Measurements from ENCODE around the gene BNIP3. TPM values are rescaled to one million over a fixed set of nuclear protein-coding genes. Genes with fewer than 3 reads are reported as not detected.

Gene BNIP3
- total and polyA plus RNA-seq, 4 donors, result 36.8 to 151 (median 114) TPM

GRCh38 chr10:132016514-132016913 lies 34.8 kb upstream of the BNIP3 start:
- no peak for DNase-seq (ENCODE audit: low spot score)
- H3K4me3 ChIP-seq (ENCODE audit: low read depth in 1 of 3, low read length in 3 of 3), result no peak overlapping the region
- no peak overlapping the region for H3K27ac ChIP-seq (ENCODE audit: low read depth in 1 of 2, low read length in 2 of 2)
- 84% methylated on average over 6 of the region's 6 CpGs for WGBS
- H3K9ac ChIP-seq (ENCODE audit: low read depth in 1 of 2, low read length in 2 of 2), result no peak overlapping the region
- H3K4me1 ChIP-seq (ENCODE audit: control insufficient read depth in 4 of 4, insufficient read depth in 4 of 4, low read length in 3 of 4), result no peaks in the 10 kb centered on the region
- H3K36me3 ChIP-seq (ENCODE audit: control insufficient read depth in 4 of 4, insufficient read depth in 3 of 4, low read depth in 1 of 4, low read length in 3 of 4), result no peaks in the 10 kb centered on the region
- TF ChIP-seq REST (IDR thresholded peaks at IDR 0.05), result no peak
- no peak for TF ChIP-seq ATF3 (IDR thresholded peaks at IDR 0.05)
- TF ChIP-seq CTCF (IDR thresholded peaks at IDR 0.05; ENCODE audit: low read depth, low read length, missing input control), result no peak
- TF ChIP-seq ZBTB33 (IDR thresholded peaks at IDR 0.05), result no peak
- TF ChIP-seq MAX (IDR thresholded peaks at IDR 0.05), result no peak
- no peak for TF ChIP-seq SP1 (IDR thresholded peaks at IDR 0.05)
- TF ChIP-seq YY1 (IDR thresholded peaks at IDR 0.05), result no peak
- no peaks in the 10 kb centered on the region for H3K9me3 ChIP-seq (ENCODE audit: control insufficient read depth in 4 of 4, low read length in 3 of 4)
- H3K27me3 ChIP-seq (ENCODE audit: control insufficient read depth in 4 of 4, insufficient read depth in 4 of 4, low read length in 3 of 4), result no peaks in the 10 kb centered on the region

GRCh38 chr10:132011445-132011844 lies 29.7 kb upstream of the BNIP3 start:
- TF ChIP-seq RXRA (IDR thresholded peaks at IDR 0.05) (no peak), FOXA2 (IDR thresholded peaks at IDR 0.05) (no peak), ZBTB33 (IDR thresholded peaks at IDR 0.05) (no peak), JUND (IDR thresholded peaks at IDR 0.05) (no peak), SP1 (IDR thresholded peaks at IDR 0.05) (no peak), HNF4G (IDR thresholded peaks at IDR 0.05) (no peak), FOXA1 (IDR thresholded peaks at IDR 0.05) (no peak), MAX (IDR thresholded peaks at IDR 0.05) (no peak), RAD21 (IDR thresholded peaks at IDR 0.05) (no peak), CTCF (IDR thresholded peaks at IDR 0.05; ENCODE audit: low read depth, low read length, missing input control) (no peak), EGR1 (IDR thresholded peaks at IDR 0.05; ENCODE audit: low read depth in 2 of 2) (no peak), NR2F2 (IDR thresholded peaks at IDR 0.05) (no peak), GABPA (IDR thresholded peaks at IDR 0.05 in 1 of 2, conservative IDR thresholded peaks at IDR 0.05 in 1 of 2) (no peak), TAF1 (conservative IDR thresholded peaks at IDR 0.05) (no peak), ATF3 (IDR thresholded peaks at IDR 0.05) (no peak)
- no peak for DNase-seq (ENCODE audit: low spot score)
- whole genome bisulfite sequencing, result 67% methylated on average over 1 of the region's 1 CpG
- Histone ChIP-seq H3K36me3 (ENCODE audit: control insufficient read depth in 4 of 4, insufficient read depth in 3 of 4, low read depth in 1 of 4, low read length in 3 of 4) (no peaks in the 10 kb centered on the region), H3K27me3 (ENCODE audit: control insufficient read depth in 4 of 4, insufficient read depth in 4 of 4, low read length in 3 of 4) (no peaks in the 10 kb centered on the region), H3K4me3 (ENCODE audit: low read depth in 1 of 3, low read length in 3 of 3) (no peak overlapping the region), H3K9ac (ENCODE audit: low read depth in 1 of 2, low read length in 2 of 2) (no peak overlapping the region), H3K4me1 (ENCODE audit: control insufficient read depth in 4 of 4, insufficient read depth in 4 of 4, low read length in 3 of 4) (no peaks in the 10 kb centered on the region), H3K27ac (ENCODE audit: low read depth in 1 of 2, low read length in 2 of 2) (no peak overlapping the region), H3K9me3 (ENCODE audit: control insufficient read depth in 4 of 4, low read length in 3 of 4) (no peaks in the 10 kb centered on the region)

Data from liver (tissue), 9 donors.